Gastrocnemius medialis (tissue), 4 donors: ENCODE data around the gene TNK1. TPM values are rescaled to one million over a fixed set of nuclear protein-coding genes. Genes with fewer than 3 reads are reported as not detected.

Experiments
- ATAC-seq, 2 donors: fragments of 150-250 bp; one replicate each; pipeline ENCODE4 v1.9.1; 2016
- DNase-seq, 2 donors: peaks; one replicate each; pipeline ENCODE4 v3.0.0-alpha.2; 2019
- H3K27ac ChIP-seq, 4 donors: fragments of 200-600 bp; sonication (generic); 1 replicate in 1 of 4; 2 replicates in 3 of 4; pipeline ENCODE4 v1.5.1; 2016 to 2018; ENCODE audit warnings: mild to moderate bottlenecking in 2 of 4, moderate library complexity in 1 of 4
- H3K27me3 ChIP-seq, 3 donors: fragments of 200-600 bp; sonication (generic) in 2 of 3; 1 replicate in 1 of 3; 2 replicates in 2 of 3; pipeline versions ENCODE4 v1.5.1 to v1.6.0; 2016 to 2019; ENCODE audit warnings: mild to moderate bottlenecking in 1 of 3, moderate library complexity in 1 of 3
- H3K36me3 ChIP-seq, 2 donors: fragments of 200-600 bp; sonication (generic) in 1 of 2; one replicate each; pipeline ENCODE4 v1.5.1; 2017 to 2018
- H3K4me1 ChIP-seq, 2 donors: fragments of 200-600 bp; sonication (generic) in 1 of 2; one replicate each; pipeline ENCODE4 v1.5.1; 2016 to 2017; ENCODE audit warnings: mild to moderate bottlenecking in 2 of 2
- H3K4me3 ChIP-seq, 4 donors: fragments of 200-600 bp; sonication (generic) in 3 of 4; 1 replicate in 1 of 4; 2 replicates in 3 of 4; pipeline ENCODE4 v1.5.1; 2016 to 2019; ENCODE audit warnings: mild to moderate bottlenecking in 2 of 4
- H3K9me3 ChIP-seq, 3 donors: fragments of 200-600 bp; sonication (generic) in 2 of 3; 1 replicate in 1 of 3; 2 replicates in 2 of 3; pipeline ENCODE4 v1.5.1; 2016 to 2019
- POLR2A ChIP-seq, 2 donors: fragments of 450-650 bp; IDR thresholded peaks; one replicate each; pipeline ENCODE4 v1.6.1; 2017; ENCODE audit warnings: antibody characterized with exemption in 2 of 2, mild to moderate bottlenecking in 2 of 2, moderate library complexity in 2 of 2
- in situ Hi-C, 4 donors: fragments of 200-750 bp; cut with MboI; loops; one replicate each; pipeline versions ENCODE4 v1.15.0 to v1.8.0; 2017; ENCODE audit warnings: low sequenced_read_pairs in 4 of 4
- intact Hi-C: fragments of 100-400 bp; cut with DNase I; formaldehyde crosslinking; loops from one replicate; pipeline ENCODE4 v1.15.1; 2023; ENCODE audit warnings: low total_unique reads
- total RNA-seq, 4 donors: library from RNA; depleted of rRNA; stranded (reverse); fragments of >200 nt; gene quantifications; one replicate each; pipeline versions ENCODE4 v1.1.0 to v1.2.3, GENCODE V29; 2016
- TF ChIP-seq, protein P1 (sequence below), 5 experiments: fragments of 450-650 bp in 3 of 5; fragments of 200-600 bp in 2 of 5; sonication (generic) in 2 of 5; IDR thresholded peaks in 4 of 5; conservative IDR thresholded peaks in 1 of 5; 1 replicate in 4 of 5; 2 replicates in 1 of 5; pipeline ENCODE4 v1.5.1; 2016 to 2019; ENCODE audit warnings: antibody characterized with exemption in 5 of 5, mild to moderate bottlenecking in 3 of 5, moderate library complexity in 3 of 5

Gene TNK1
- total RNA-seq, 4 donors from 2014 or later = 0.13 to 2.2 TPM; not detected in 2

DNA sequence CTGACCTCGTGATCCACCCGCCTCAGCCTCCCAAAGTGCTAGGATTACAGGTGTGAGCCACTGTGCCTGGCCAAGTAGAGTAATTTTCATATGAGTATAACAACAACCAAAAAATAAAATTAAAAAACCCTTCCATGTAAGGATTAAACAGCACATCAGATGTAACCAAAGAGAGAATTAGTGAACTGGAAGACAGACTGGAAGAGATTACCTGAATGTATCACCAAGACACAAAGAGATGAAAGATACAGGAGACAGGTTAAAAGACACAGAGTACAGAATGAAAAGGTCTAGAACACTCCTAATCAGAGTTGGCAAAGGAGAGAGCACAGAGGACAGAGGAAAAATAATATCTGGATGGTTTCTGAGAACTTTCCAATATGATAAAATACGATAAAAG, 1.8 kb upstream of the TNK1 start:
- H3K27ac ChIP-seq = no peak overlapping the region
- in situ Hi-C loops = no loop called here
- peaks cover 17 to 25% (median 23%) of the 10 kb centered on the region in 3 donors for H3K27me3 ChIP-seq
- H3K36me3 ChIP-seq = no peaks in the 10 kb centered on the region
- no peak for ATAC-seq
- no peaks in the 10 kb centered on the region for H3K9me3 ChIP-seq
- TF ChIP-seq, protein P1, sequence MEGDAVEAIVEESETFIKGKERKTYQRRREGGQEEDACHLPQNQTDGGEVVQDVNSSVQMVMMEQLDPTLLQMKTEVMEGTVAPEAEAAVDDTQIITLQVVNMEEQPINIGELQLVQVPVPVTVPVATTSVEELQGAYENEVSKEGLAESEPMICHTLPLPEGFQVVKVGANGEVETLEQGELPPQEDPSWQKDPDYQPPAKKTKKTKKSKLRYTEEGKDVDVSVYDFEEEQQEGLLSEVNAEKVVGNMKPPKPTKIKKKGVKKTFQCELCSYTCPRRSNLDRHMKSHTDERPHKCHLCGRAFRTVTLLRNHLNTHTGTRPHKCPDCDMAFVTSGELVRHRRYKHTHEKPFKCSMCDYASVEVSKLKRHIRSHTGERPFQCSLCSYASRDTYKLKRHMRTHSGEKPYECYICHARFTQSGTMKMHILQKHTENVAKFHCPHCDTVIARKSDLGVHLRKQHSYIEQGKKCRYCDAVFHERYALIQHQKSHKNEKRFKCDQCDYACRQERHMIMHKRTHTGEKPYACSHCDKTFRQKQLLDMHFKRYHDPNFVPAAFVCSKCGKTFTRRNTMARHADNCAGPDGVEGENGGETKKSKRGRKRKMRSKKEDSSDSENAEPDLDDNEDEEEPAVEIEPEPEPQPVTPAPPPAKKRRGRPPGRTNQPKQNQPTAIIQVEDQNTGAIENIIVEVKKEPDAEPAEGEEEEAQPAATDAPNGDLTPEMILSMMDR (IDR thresholded peaks at IDR 0.05 in 4 of 5, conservative IDR thresholded peaks at IDR 0.05 in 1 of 5) = no peak
- TF ChIP-seq POLR2A (IDR thresholded peaks at IDR 0.05) = no peak
- H3K4me1 ChIP-seq = peaks cover 17 to 22% of the 10 kb centered on the region in 2 donors
- no peak for DNase-seq
- no peak overlapping the region for H3K4me3 ChIP-seq
- intact Hi-C loops = no loop called here

DNA sequence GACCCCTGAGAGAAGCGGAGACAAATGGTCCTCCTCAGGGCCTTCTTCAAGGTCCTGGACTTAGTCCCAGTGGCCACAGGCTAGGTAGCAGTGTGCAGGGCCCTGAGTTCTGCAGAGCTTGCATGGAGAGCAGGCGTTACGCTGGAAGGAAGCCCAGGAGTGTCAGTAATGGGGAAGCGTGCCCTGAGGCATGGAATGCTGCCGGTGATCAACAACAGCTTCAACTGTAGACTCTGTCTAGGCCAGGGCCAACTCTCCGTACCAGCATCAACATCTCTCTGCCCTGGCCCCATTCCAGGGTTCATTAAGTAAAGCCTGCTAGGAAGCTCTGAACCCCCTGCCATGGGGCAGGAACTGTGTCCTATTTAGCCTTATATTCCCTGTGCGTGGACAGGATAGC, 568 bp upstream of the TNK1 start:
- Histone ChIP-seq H3K4me1 (peaks cover 18 to 25% of the 10 kb centered on the region in 2 donors), H3K27me3 (peaks cover 17 to 29% (median 24%) of the 10 kb centered on the region in 3 donors), H3K27ac (peak overlapping the region in 3 of 4 donors; percentile 18 to 42 (median 23)), H3K4me3 (peak overlapping the region; percentile 46 to 57 (median 54)), H3K9me3 (no peaks in the 10 kb centered on the region), H3K36me3 (no peaks in the 10 kb centered on the region)
- TF ChIP-seq POLR2A (IDR thresholded peaks at IDR 0.05) = no peak
- TF ChIP-seq, protein P1 (IDR thresholded peaks at IDR 0.05 in 4 of 5, conservative IDR thresholded peaks at IDR 0.05 in 1 of 5) = no peak
- DNase-seq (no peak), ATAC-seq (peak in 1 of 2 donors; percentile 57)
- in situ Hi-C loops (no loop called here), intact Hi-C loops (no loop called here)

DNA sequence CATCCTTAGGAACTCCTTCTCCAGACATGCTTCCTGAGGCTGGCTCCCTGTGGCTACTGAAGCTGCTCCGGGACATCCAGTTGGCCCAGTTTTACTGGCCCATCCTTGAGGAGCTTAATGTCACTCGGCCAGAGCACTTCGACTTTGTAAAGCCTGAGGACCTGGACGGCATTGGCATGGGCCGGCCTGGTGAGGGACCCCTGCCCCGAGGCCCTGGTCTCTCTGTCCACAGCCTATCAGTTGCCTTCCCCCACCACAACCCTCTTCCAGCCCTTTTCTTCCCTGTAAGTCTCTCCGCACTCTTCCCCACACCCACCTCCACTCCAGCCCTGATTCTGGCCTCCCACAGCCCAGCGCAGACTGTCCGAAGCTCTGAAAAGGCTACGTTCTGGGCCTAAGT, 2.0 kb downstream of the TNK1 start:
- DNase-seq = no peak
- no peaks in the 10 kb centered on the region for H3K36me3 ChIP-seq
- H3K27ac ChIP-seq = no peak overlapping the region
- TF ChIP-seq, protein P1 (IDR thresholded peaks at IDR 0.05 in 4 of 5, conservative IDR thresholded peaks at IDR 0.05 in 1 of 5) = no peak
- TF ChIP-seq POLR2A (IDR thresholded peaks at IDR 0.05) = no peak
- in situ Hi-C loops = no loop called here
- peaks cover 17 to 29% (median 24%) of the 10 kb centered on the region in 3 donors for H3K27me3 ChIP-seq
- no peak overlapping the region for H3K4me3 ChIP-seq
- intact Hi-C loops = no loop called here
- no peaks in the 10 kb centered on the region for H3K9me3 ChIP-seq
- H3K4me1 ChIP-seq = peaks cover 18 to 25% of the 10 kb centered on the region in 2 donors
- ATAC-seq = no peak

DNA sequence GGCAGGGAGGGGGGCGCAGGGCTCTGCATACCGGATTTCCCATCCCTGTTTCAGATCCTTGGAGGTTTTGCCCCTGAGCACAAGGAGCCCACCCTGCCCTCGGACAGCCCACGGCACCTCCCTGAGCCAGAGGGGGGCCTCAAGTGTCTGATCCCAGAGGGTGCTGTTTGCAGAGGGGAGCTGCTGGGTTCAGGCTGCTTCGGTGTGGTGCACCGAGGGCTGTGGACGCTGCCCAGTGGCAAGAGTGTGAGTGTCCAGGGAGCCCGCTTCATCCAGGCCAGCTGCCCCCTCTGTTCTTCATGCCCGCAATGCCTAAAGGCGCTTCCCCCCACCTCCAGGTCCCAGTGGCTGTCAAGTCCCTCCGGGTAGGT, 2.5 kb downstream of the TNK1 start:
- ATAC-seq (no peak), DNase-seq (no peak)
- in situ Hi-C loops = no loop called here
- TF ChIP-seq, protein P1 (IDR thresholded peaks at IDR 0.05 in 4 of 5, conservative IDR thresholded peaks at IDR 0.05 in 1 of 5) = no peak
- TF ChIP-seq POLR2A (IDR thresholded peaks at IDR 0.05) = no peak
- no peaks in the 10 kb centered on the region for H3K9me3 ChIP-seq
- no peaks in the 10 kb centered on the region for H3K36me3 ChIP-seq
- no peak overlapping the region for H3K27ac ChIP-seq
- peak overlapping the region in 3 of 4 donors; percentile 42 to 61 (median 49) for H3K4me3 ChIP-seq
- H3K4me1 ChIP-seq = peaks cover 18 to 25% of the 10 kb centered on the region in 2 donors
- peaks cover 17 to 29% (median 24%) of the 10 kb centered on the region in 3 donors for H3K27me3 ChIP-seq
- intact Hi-C loops = no loop called here
